Spleen (tissue), 11 donors: ENCODE data around the gene MAPKBP1. TPM values are rescaled to one million over a fixed set of nuclear protein-coding genes. Genes with fewer than 3 reads are reported as not detected.

Source experiments
- DNase-seq: peaks from one replicate; pipeline ENCODE4 v3.0.0-alpha.2; 2020
- H3K27ac ChIP-seq, 8 donors: fragments of 200-600 bp; sonication (generic) in 7 of 8; 1 replicate in 4 of 8; 2 replicates in 4 of 8; pipeline versions ENCODE4 v1.5.0 to v1.8.0; 2016 to 2021; ENCODE audit warnings: inconsistent platforms in 4 of 8, mild to moderate bottlenecking in 4 of 8, moderate library complexity in 1 of 8
- H3K27me3 ChIP-seq, 7 donors: fragments of 200-600 bp; sonication (generic) in 6 of 7; replicated peaks in 1 of 7; 1 replicate in 4 of 7; 2 replicates in 3 of 7; pipeline versions ENCODE4 v1.5.0 to v1.8.0; 2016 to 2021; ENCODE audit warnings: inconsistent platforms in 3 of 7, mild to moderate bottlenecking in 1 of 7
- H3K36me3 ChIP-seq, 6 donors: fragments of 200-600 bp; sonication (generic) in 5 of 6; 1 replicate in 4 of 6; 2 replicates in 2 of 6; pipeline versions ENCODE4 v1.5.0 to v1.8.0; 2016 to 2021; ENCODE audit warnings: inconsistent platforms in 2 of 6
- H3K4me1 ChIP-seq, 6 donors: fragments of 200-600 bp; sonication (generic) in 5 of 6; 1 replicate in 3 of 6; 2 replicates in 3 of 6; pipeline versions ENCODE4 v1.5.0 to v1.8.0; 2016 to 2021; ENCODE audit warnings: inconsistent platforms in 3 of 6
- H3K4me3 ChIP-seq, 8 donors: fragments of 200-600 bp; sonication (generic) in 7 of 8; 1 replicate in 4 of 8; 2 replicates in 4 of 8; pipeline versions ENCODE4 v1.5.0 to v1.8.0; 2016 to 2021; ENCODE audit warnings: inconsistent platforms in 4 of 8, mild to moderate bottlenecking in 4 of 8, moderate library complexity in 2 of 8
- H3K9me3 ChIP-seq, 8 donors: fragments of 200-600 bp; sonication (generic) in 7 of 8; 1 replicate in 4 of 8; 2 replicates in 4 of 8; pipeline versions ENCODE4 v1.5.0 to v1.8.0; 2016 to 2021; ENCODE audit warnings: inconsistent platforms in 4 of 8
- CTCF ChIP-seq, 11 experiments: fragments of 200-600 bp in 7 of 11; fragments of 450-650 bp in 4 of 11; sonication (generic) in 4 of 11; IDR thresholded peaks in 8 of 11; conservative IDR thresholded peaks in 3 of 11; 1 replicate in 7 of 11; 2 replicates in 4 of 11; pipeline versions ENCODE4 v1.4.0 to v1.8.0; 2016 to 2021; ENCODE audit warnings: antibody characterized with exemption in 11 of 11, inconsistent platforms in 4 of 11, mild to moderate bottlenecking in 1 of 11
- POLR2A ChIP-seq, 3 donors: fragments of 450-650 bp; IDR thresholded peaks; one replicate each; pipeline ENCODE4 v1.5.1; 2017; ENCODE audit warnings: antibody characterized with exemption in 3 of 3, mild to moderate bottlenecking in 1 of 3
- POLR2AphosphoS5 ChIP-seq, 3 donors: sonication (generic); formaldehyde crosslinking; IDR thresholded peaks; one replicate each; pipeline ENCODE4 v1.5.1; 2017; ENCODE audit warnings: antibody characterized with exemption in 3 of 3
- WGBS, 5 donors: extraction: QIAGEN DNeasy Blood & Tissue Kit in 3 of 5; methylation state at CpG; one replicate each; pipeline versions ENCODE4 v1.1.5 to v1.1.7; 2013 to 2018; 5-methylcytosine and 5-hydroxymethylcytosine counted together
- intact Hi-C: fragments of 100-400 bp; cut with DNase I; formaldehyde crosslinking; loops from one replicate; pipeline ENCODE4 v1.15.0; 2023; ENCODE audit warnings: low total_unique reads
- polyA plus RNA-seq, 3 donors: library from polyadenylated mRNA; stranded (reverse); fragments of 200-250 nt; gene quantifications; one replicate each; pipeline ENCODE4 v1.2.1, GENCODE V29; 2013
- total RNA-seq, 7 donors: library from RNA; depleted of rRNA in 3 of 7; stranded (reverse); fragments of >200 nt in 3 of 7; fragmentation: NEBNext Ultra II Directional in 4 of 7; extraction: Animal tissue kit (Norgen Biotek cat#: 25700) in 4 of 7; gene quantifications; one replicate each; pipeline versions ENCODE4 v1.1.0 to v1.2.1, GENCODE V29; 2016 to 2021
- donor health status: healthy with polysubstance abuse.
- donor health status: DM: no; HTN: no; CAD: no; lungs with moderate emphysema.
- donor health status: DM: no; HTN: no; CAD: no.
- donor health status: Bipolar disorder and iron deficiency.
- donor health status: healthy.
- donor health status: DM: no; HTN: no; CAD: no.
- donor health status: DM: yes; HTN: yes; CAD: no.

Gene MAPKBP1
- total and polyA plus RNA-seq, 10 donors, result 2.4 to 44.5 (median 26.0) TPM

GRCh38 chr15:41871175-41871905, 97.1 kb downstream of the MAPKBP1 start:
- WGBS, 5 donors, result 89 to 95% (median 93%) methylated on average over 15 to 19 of the region's 19 CpGs
- TF ChIP-seq POLR2A (IDR thresholded peaks at IDR 0.05) (no peak), POLR2AphosphoS5 (IDR thresholded peaks at IDR 0.05) (no peak), CTCF (IDR thresholded peaks at IDR 0.05 in 8 of 11, conservative IDR thresholded peaks at IDR 0.05 in 3 of 11) (no peak)
- Histone ChIP-seq H3K9me3 (no peaks in the 10 kb centered on the region), H3K36me3 (no peaks in the 10 kb centered on the region), H3K4me3 (no peak overlapping the region), H3K27ac (no peak overlapping the region), H3K4me1 (no peaks in the 10 kb centered on the region), H3K27me3 (peaks cover 0 to 18% (median 0%) of the 10 kb centered on the region in 7 donors)
- no peak for DNase-seq
- intact Hi-C loops, result no loop called here

GRCh38 chr15:41872166-41872747, 98.0 kb downstream of the MAPKBP1 start:
- TF ChIP-seq POLR2A (IDR thresholded peaks at IDR 0.05) (no peak), CTCF (IDR thresholded peaks at IDR 0.05 in 8 of 11, conservative IDR thresholded peaks at IDR 0.05 in 3 of 11) (no peak), POLR2AphosphoS5 (IDR thresholded peaks at IDR 0.05) (no peak)

GRCh38 chr15:41873711-41874110, 99.4 kb downstream of the MAPKBP1 start:
- intact Hi-C loops, result no loop called here
- Histone ChIP-seq H3K36me3 (no peaks in the 10 kb centered on the region), H3K27ac (no peak overlapping the region), H3K4me3 (no peak overlapping the region), H3K9me3 (no peaks in the 10 kb centered on the region), H3K27me3 (peaks cover 0 to 33% (median 0%) of the 10 kb centered on the region in 7 donors), H3K4me1 (no peaks in the 10 kb centered on the region)
- TF ChIP-seq POLR2A (IDR thresholded peaks at IDR 0.05) (no peak), POLR2AphosphoS5 (IDR thresholded peaks at IDR 0.05) (no peak), CTCF (IDR thresholded peaks at IDR 0.05 in 8 of 11, conservative IDR thresholded peaks at IDR 0.05 in 3 of 11) (no peak)
- DNase-seq, result no peak
- 80 to 95% (median 91%) methylated on average over 3 to 8 of the region's 8 CpGs for WGBS, 5 donors

More at GRCh38 chr15:41872166-41872747, 98.0 kb downstream of the MAPKBP1 start:
- H3K36me3 ChIP-seq, result no peaks in the 10 kb centered on the region
- WGBS, 5 donors, result 86 to 93% (median 91%) methylated on average over 9 of the region's 9 CpGs
- peaks cover 0 to 23% (median 0%) of the 10 kb centered on the region in 7 donors for H3K27me3 ChIP-seq
- no peak overlapping the region for H3K27ac ChIP-seq
- intact Hi-C loops, result no loop called here
- DNase-seq, result no peak
- H3K4me1 ChIP-seq, result no peaks in the 10 kb centered on the region
- H3K9me3 ChIP-seq, result no peaks in the 10 kb centered on the region
- no peak overlapping the region for H3K4me3 ChIP-seq

GRCh38 chr15:41874736-41875135, 100.5 kb downstream of the MAPKBP1 start:
- intact Hi-C loops, result no loop called here
- no peaks in the 10 kb centered on the region for H3K9me3 ChIP-seq
- no peak overlapping the region for H3K4me3 ChIP-seq
- no peak overlapping the region for H3K27ac ChIP-seq
- DNase-seq, result no peak
- H3K4me1 ChIP-seq, result no peaks in the 10 kb centered on the region
- peaks cover 0 to 43% (median 0%) of the 10 kb centered on the region in 7 donors for H3K27me3 ChIP-seq
- TF ChIP-seq CTCF (IDR thresholded peaks at IDR 0.05 in 8 of 11, conservative IDR thresholded peaks at IDR 0.05 in 3 of 11) (no peak), POLR2A (IDR thresholded peaks at IDR 0.05) (no peak), POLR2AphosphoS5 (IDR thresholded peaks at IDR 0.05) (no peak)
- 88 to 97% (median 92%) methylated on average over 5 to 12 of the region's 12 CpGs for WGBS, 5 donors
- H3K36me3 ChIP-seq, result no peaks in the 10 kb centered on the region
